Keratinocyte (primary cell): Measurements from ENCODE around the gene PPTC7.

Experiments
- EZH2 ChIP-seq: IDR thresholded peaks from one replicate; pipeline ENCODE4 v1.6.1; 2012; ENCODE audit warnings: inconsistent platforms, mild to moderate bottlenecking, low read length, moderate library complexity
- TF ChIP-seq, protein P1 (sequence below), 3 experiments: IDR thresholded peaks in 1 of 3; conservative IDR thresholded peaks in 1 of 3; optimal IDR thresholded peaks in 1 of 3; 2 replicates in 2 of 3; 3 replicates in 1 of 3; pipeline versions ENCODE3 to v1.5.1; 2011; ENCODE audit warnings: low read length in 3 of 3, mild to moderate bottlenecking in 3 of 3, moderate library complexity in 2 of 3, control low read depth in 1 of 3, inconsistent platforms in 1 of 3; ENCODE audit not compliant: insufficient read depth in 2 of 3; ENCODE audit errors: extremely low read depth in 1 of 3

- TF ChIP-seq, protein P1, sequence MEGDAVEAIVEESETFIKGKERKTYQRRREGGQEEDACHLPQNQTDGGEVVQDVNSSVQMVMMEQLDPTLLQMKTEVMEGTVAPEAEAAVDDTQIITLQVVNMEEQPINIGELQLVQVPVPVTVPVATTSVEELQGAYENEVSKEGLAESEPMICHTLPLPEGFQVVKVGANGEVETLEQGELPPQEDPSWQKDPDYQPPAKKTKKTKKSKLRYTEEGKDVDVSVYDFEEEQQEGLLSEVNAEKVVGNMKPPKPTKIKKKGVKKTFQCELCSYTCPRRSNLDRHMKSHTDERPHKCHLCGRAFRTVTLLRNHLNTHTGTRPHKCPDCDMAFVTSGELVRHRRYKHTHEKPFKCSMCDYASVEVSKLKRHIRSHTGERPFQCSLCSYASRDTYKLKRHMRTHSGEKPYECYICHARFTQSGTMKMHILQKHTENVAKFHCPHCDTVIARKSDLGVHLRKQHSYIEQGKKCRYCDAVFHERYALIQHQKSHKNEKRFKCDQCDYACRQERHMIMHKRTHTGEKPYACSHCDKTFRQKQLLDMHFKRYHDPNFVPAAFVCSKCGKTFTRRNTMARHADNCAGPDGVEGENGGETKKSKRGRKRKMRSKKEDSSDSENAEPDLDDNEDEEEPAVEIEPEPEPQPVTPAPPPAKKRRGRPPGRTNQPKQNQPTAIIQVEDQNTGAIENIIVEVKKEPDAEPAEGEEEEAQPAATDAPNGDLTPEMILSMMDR (optimal IDR thresholded peaks at IDR 0.05 in 1 of 3, IDR thresholded peaks at IDR 0.05 in 1 of 3, conservative IDR thresholded peaks at IDR 0.05 in 1 of 3; ENCODE audit: extremely low read depth in 1 of 3, insufficient read depth in 2 of 3, low read length in 3 of 3): no peak
- TF ChIP-seq EZH2: no peak
Measured at GRCh38 chr12:110597885-110598284, 14.8 kb upstream of the PPTC7 start.
